Hepatocyte (in vitro differentiated cells): ENCODE data around the gene ST6GAL1. TPM values are rescaled to one million over a fixed set of nuclear protein-coding genes. Genes with fewer than 3 reads are reported as not detected.

Experiments
- DNase-seq: peaks from one replicate; pipeline ENCODE4 v3.0.0-alpha.2; 2016; ENCODE audit warnings: low spot score
- H2AFZ ChIP-seq: fragments of 200-600 bp; sonication (generic); 2 replicates; pipeline ENCODE4 v1.6.0; 2016; ENCODE audit warnings: antibody characterized with exemption, mild to moderate bottlenecking
- H3K27ac ChIP-seq: fragments of 200-600 bp; sonication (generic); 2 replicates; pipeline ENCODE4 v1.5.1; 2016; ENCODE audit warnings: mild to moderate bottlenecking
- H3K27me3 ChIP-seq: fragments of 200-600 bp; sonication (generic); 2 replicates; pipeline ENCODE4 v1.6.1; 2016
- H3K36me3 ChIP-seq: fragments of 200-600 bp; sonication (generic); replicated peaks from 2 replicates; pipeline ENCODE4 v1.5.1; 2016; ENCODE audit warnings: low read depth; ENCODE audit not compliant: insufficient read depth
- H3K4me1 ChIP-seq: fragments of 200-600 bp; sonication (generic); 2 replicates; pipeline ENCODE4 v1.5.1; 2016; ENCODE audit warnings: mild to moderate bottlenecking, moderate library complexity; ENCODE audit not compliant: insufficient read depth
- H3K4me2 ChIP-seq: fragments of 200-600 bp; sonication (generic); 2 replicates; pipeline ENCODE4 v1.6.0; 2016
- H3K4me3 ChIP-seq: fragments of 200-600 bp; sonication (generic); 2 replicates; pipeline ENCODE4 v1.5.1; 2016; ENCODE audit warnings: mild to moderate bottlenecking
- H3K79me2 ChIP-seq: fragments of 200-600 bp; sonication (generic); 2 replicates; pipeline ENCODE4 v1.6.0; 2017; ENCODE audit warnings: mild to moderate bottlenecking
- H3K9me2 ChIP-seq: fragments of 200-600 bp; sonication (generic); replicated peaks from 2 replicates; pipeline ENCODE4 v1.6.0; 2017; ENCODE audit warnings: mild to moderate bottlenecking; ENCODE audit not compliant: insufficient read depth
- H3K9me3 ChIP-seq: fragments of 200-600 bp; sonication (generic); 2 replicates; pipeline ENCODE4 v1.5.1; 2016; ENCODE audit warnings: low read depth, mild to moderate bottlenecking
- H4K20me1 ChIP-seq: fragments of 200-600 bp; sonication (generic); 2 replicates; pipeline ENCODE4 v1.6.0; 2016; ENCODE audit warnings: mild to moderate bottlenecking; ENCODE audit not compliant: insufficient read depth, poor library complexity, severe bottlenecking
- EZH2 ChIP-seq: fragments of 200-600 bp; sonication (generic); IDR thresholded peaks from 2 replicates; pipeline ENCODE4 v1.6.1; 2016; ENCODE audit warnings: antibody characterized with exemption, mild to moderate bottlenecking, borderline replicate concordance
- EZH2phosphoT487 ChIP-seq: fragments of 200-600 bp; sonication (generic); IDR thresholded peaks from one replicate; pipeline ENCODE4 v1.6.1; 2018; ENCODE audit warnings: antibody characterized with exemption, mild to moderate bottlenecking, low read depth, moderate library complexity; ENCODE audit not compliant: unreplicated experiment, severe bottlenecking
- WGBS: methylation state at CpG from one replicate; pipeline ENCODE4 v1.1.6; 2016; ENCODE audit warnings: low lambda C conversion rate; ENCODE audit errors: missing lambda C conversion rate; 5-methylcytosine and 5-hydroxymethylcytosine counted together
- polyA plus RNA-seq: library from polyadenylated mRNA; unstranded; fragments of >200 nt; fragmentation: Nextera tagmentation; extraction: Ambion mirVana; gene quantifications from 2 replicates; pipeline ENCODE4 v1.2.1, GENCODE V29; 2016
- total RNA-seq: library from RNA; depleted of rRNA; stranded (reverse); fragments of >200 nt; gene quantifications from 2 replicates; pipeline ENCODE4 v1.2.3, GENCODE V29; 2014
- TF ChIP-seq, protein P1 (sequence below): fragments of 200-600 bp; sonication (generic); IDR thresholded peaks from 2 replicates; pipeline ENCODE4 v1.5.1; 2016; ENCODE audit warnings: antibody characterized with exemption, mild to moderate bottlenecking; ENCODE audit not compliant: poor library complexity

ST6GAL1 gene
- total and polyA plus RNA-seq, 2 experiments from 2014 or later, result 57.5 to 109 TPM

DNA sequence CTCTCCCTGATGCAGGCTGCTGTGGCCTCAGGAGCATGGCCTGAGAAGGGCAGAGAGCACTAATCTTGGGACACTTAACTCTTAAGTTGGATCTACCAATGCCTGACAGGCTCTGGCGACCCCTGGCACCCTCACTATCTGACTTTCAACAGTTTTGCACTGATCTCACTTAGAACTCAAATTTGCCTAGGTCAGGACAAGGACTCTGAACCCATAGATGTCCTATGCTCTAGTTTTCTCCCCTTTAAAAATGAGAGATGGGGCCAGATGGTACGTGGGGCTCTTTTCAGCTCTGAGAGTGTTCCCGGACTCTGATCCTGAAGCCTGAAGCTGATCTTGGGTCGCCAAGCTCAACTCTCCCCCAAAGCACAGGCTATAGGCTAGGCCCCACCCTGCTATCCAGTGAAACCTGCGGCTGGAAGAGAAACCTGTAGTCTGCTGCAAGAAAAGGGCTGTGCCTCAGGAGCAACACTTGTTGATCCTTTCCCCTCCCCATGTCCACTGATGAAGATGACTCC, 143.3 kb downstream of the ST6GAL1 start:
- Histone ChIP-seq H3K79me2 (peaks cover 4% of the 10 kb centered on the region), H3K4me2 (no peak overlapping the region), H3K27me3 (no peaks in the 10 kb centered on the region), H3K4me3 (no peak overlapping the region), H3K27ac (no peak overlapping the region), H2AFZ (no peak overlapping the region), H3K9me2 (no peaks in the 10 kb centered on the region), H3K9me3 (no peaks in the 10 kb centered on the region), H3K36me3 (no peaks in the 10 kb centered on the region), H4K20me1 (no peaks in the 10 kb centered on the region), H3K4me1 (peaks cover 5% of the 10 kb centered on the region)
- 84% methylated on average over 5 of the region's 5 CpGs for WGBS
- TF ChIP-seq, protein P1, sequence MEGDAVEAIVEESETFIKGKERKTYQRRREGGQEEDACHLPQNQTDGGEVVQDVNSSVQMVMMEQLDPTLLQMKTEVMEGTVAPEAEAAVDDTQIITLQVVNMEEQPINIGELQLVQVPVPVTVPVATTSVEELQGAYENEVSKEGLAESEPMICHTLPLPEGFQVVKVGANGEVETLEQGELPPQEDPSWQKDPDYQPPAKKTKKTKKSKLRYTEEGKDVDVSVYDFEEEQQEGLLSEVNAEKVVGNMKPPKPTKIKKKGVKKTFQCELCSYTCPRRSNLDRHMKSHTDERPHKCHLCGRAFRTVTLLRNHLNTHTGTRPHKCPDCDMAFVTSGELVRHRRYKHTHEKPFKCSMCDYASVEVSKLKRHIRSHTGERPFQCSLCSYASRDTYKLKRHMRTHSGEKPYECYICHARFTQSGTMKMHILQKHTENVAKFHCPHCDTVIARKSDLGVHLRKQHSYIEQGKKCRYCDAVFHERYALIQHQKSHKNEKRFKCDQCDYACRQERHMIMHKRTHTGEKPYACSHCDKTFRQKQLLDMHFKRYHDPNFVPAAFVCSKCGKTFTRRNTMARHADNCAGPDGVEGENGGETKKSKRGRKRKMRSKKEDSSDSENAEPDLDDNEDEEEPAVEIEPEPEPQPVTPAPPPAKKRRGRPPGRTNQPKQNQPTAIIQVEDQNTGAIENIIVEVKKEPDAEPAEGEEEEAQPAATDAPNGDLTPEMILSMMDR, result no peak
- TF ChIP-seq EZH2phosphoT487 (no peak), EZH2 (no peak)
- no peak for DNase-seq

DNA sequence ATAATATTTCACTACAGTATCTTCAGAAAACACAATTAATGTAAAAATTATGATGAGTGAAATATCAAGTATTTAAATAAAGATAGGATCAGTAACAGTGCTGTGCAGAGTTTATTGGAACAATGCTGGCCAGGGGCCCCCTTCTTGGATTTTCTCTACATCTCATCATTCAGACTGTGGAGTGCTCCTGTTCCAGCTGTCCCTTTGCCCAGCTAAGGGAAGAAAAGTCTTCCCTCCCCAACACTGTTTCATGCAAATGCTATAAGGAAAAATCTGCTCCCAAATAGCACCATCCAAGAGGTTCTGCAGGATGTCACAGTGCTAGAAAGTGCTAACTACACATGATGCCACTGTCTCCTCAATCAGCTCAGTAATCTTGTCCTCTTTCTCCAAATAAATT, 144.5 kb downstream of the ST6GAL1 start:
- DNase-seq, result no peak
- no peaks in the 10 kb centered on the region for H3K9me3 ChIP-seq
- H3K4me2 ChIP-seq, result no peak overlapping the region
- H3K27ac ChIP-seq, result no peak overlapping the region
- H3K4me3 ChIP-seq, result no peak overlapping the region
- no peak for TF ChIP-seq EZH2phosphoT487
- TF ChIP-seq, protein P1, result no peak
- H3K9me2 ChIP-seq, result no peaks in the 10 kb centered on the region
- no peaks in the 10 kb centered on the region for H4K20me1 ChIP-seq
- H3K36me3 ChIP-seq, result no peaks in the 10 kb centered on the region
- H3K27me3 ChIP-seq, result no peaks in the 10 kb centered on the region
- peaks cover 4% of the 10 kb centered on the region for H3K4me1 ChIP-seq
- H3K79me2 ChIP-seq, result no peaks in the 10 kb centered on the region
- H2AFZ ChIP-seq, result no peak overlapping the region

DNA sequence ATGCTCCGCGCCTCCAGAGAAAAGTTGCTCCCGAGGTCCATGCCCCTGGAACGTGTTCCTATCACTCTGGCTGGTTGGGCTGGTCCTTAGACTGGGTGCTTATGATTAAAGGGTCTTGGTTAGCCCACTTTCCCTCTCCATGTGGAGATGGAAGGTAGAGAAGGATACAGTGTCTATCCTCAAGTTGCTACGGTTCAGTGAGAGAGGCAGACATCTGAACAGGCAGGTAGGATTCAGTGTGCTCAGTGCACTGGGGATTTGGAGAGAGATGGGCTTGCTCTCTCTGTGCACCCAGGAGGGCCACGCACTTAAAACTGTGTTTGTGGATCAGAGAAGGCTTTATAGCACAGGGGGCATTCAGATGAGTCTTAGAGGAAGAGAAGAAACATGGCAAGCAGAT, 146.0 kb downstream of the ST6GAL1 start:
- Histone ChIP-seq H3K4me3 (no peak overlapping the region), H3K4me1 (peaks cover 4% of the 10 kb centered on the region), H2AFZ (no peak overlapping the region), H3K4me2 (no peak overlapping the region), H3K9me2 (no peaks in the 10 kb centered on the region), H3K79me2 (no peaks in the 10 kb centered on the region), H3K27ac (no peak overlapping the region), H3K36me3 (no peaks in the 10 kb centered on the region), H3K27me3 (no peaks in the 10 kb centered on the region), H4K20me1 (no peaks in the 10 kb centered on the region), H3K9me3 (no peaks in the 10 kb centered on the region)
- no peak for TF ChIP-seq EZH2
- no peak for TF ChIP-seq EZH2phosphoT487
- TF ChIP-seq, protein P1, result no peak
- DNase-seq, result no peak
- 97% methylated on average over 6 of the region's 6 CpGs for WGBS

DNA sequence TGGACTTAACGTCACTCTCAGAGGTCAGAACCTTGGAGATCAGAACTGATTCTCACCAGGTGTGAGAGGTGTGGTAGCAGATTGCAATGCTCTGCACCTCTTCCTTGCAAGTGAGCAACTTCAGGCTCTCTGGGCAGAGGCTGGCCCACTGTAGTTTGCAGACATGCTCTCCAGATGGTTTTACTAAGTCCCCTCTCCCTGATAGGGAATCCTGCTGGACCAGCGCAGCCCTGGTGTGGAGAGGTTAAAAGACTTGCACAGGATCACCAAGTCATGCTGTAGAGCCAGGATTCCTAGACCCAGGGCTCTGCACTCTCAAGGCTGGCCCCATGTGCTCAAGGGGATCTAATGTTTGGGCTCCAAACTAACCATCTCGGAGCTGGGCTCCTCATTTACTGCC, 146.8 kb downstream of the ST6GAL1 start:
- WGBS, result 85% methylated on average over 3 of the region's 3 CpGs

More for the DNA sequence above, 146.8 kb downstream of the ST6GAL1 start:
- Histone ChIP-seq H3K27me3 (no peaks in the 10 kb centered on the region), H3K4me1 (peaks cover 2% of the 10 kb centered on the region), H3K79me2 (no peaks in the 10 kb centered on the region), H3K9me3 (no peaks in the 10 kb centered on the region), H4K20me1 (no peaks in the 10 kb centered on the region), H3K4me3 (no peak overlapping the region), H3K36me3 (no peaks in the 10 kb centered on the region), H3K4me2 (no peak overlapping the region), H3K27ac (no peak overlapping the region), H3K9me2 (no peaks in the 10 kb centered on the region), H2AFZ (no peak overlapping the region)
- TF ChIP-seq EZH2, result no peak
- TF ChIP-seq EZH2phosphoT487, result no peak
- TF ChIP-seq, protein P1, result no peak
- no peak for DNase-seq
